Osteocyte (in vitro differentiated cells): ENCODE measurements around the gene GALNT7. TPM values are rescaled to one million over a fixed set of nuclear protein-coding genes. Genes with fewer than 3 reads are reported as not detected.

ENCODE experiments used
- DNase-seq: peaks from one replicate; pipeline ENCODE4 v3.0.0; 2021; ENCODE audit warnings: mixed read lengths; ENCODE audit not compliant: unreplicated experiment; ENCODE audit errors: extremely low spot score
- H3K27ac Mint-ChIP-seq: one replicate; pipeline ENCODE4 v1.8.0; 2021; ENCODE audit warnings: mild to moderate bottlenecking, mixed read lengths; ENCODE audit not compliant: unreplicated experiment
- H3K27me3 Mint-ChIP-seq: one replicate; pipeline ENCODE4 v1.8.0; 2021; ENCODE audit warnings: mixed read lengths; ENCODE audit not compliant: unreplicated experiment
- H3K36me3 Mint-ChIP-seq: one replicate; pipeline ENCODE4 v1.8.0; 2021; ENCODE audit warnings: mixed read lengths; ENCODE audit not compliant: unreplicated experiment
- H3K4me1 Mint-ChIP-seq: one replicate; pipeline ENCODE4 v1.8.0; 2021; ENCODE audit warnings: mixed read lengths; ENCODE audit not compliant: unreplicated experiment
- H3K4me3 Mint-ChIP-seq: one replicate; pipeline ENCODE4 v1.8.0; 2021; ENCODE audit warnings: mild to moderate bottlenecking, moderate library complexity, mixed read lengths; ENCODE audit not compliant: unreplicated experiment
- H3K9me3 Mint-ChIP-seq: one replicate; pipeline ENCODE4 v1.8.0; 2021; ENCODE audit warnings: mixed read lengths; ENCODE audit not compliant: unreplicated experiment
- total RNA-seq: library from RNA; stranded (reverse); gene quantifications from 2 replicates; pipeline ENCODE4 v1.2.1, GENCODE V29; 2021
- TF ChIP-seq, protein P1 (sequence below): fragments of 200-600 bp; sonication (generic); IDR thresholded peaks from 2 replicates; pipeline ENCODE4 v1.5.0; 2021; ENCODE audit warnings: antibody characterized with exemption, mild to moderate bottlenecking, moderate library complexity

GALNT7 gene
- total RNA-seq, 1 donor from 2014 or later = 38.5 TPM

DNA sequence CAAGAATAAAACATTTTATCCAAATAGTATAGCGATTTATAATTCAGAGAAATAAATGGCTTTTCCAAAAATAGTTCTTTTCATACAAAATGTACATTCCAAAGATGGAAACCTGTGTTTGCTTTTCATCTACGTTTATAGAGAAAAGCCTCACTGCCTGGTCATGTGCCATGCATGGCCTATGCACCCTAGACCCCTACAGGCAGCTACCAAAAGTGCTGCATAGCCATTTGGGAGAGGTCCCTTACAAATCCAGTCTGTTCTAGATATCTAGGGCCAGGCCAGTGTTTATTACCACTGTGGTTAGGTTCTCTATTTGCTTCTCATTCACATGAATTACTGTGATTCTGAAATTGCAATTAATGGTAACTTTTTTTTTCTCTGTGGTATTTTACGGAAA is 148.4 kb downstream of the GALNT7 start:
- Mint-ChIP-seq H3K36me3 (peaks cover 6% of the 10 kb centered on the region), H3K27me3 (no peaks in the 10 kb centered on the region), H3K4me1 (no peaks in the 10 kb centered on the region), H3K9me3 (no peaks in the 10 kb centered on the region), H3K4me3 (no peak overlapping the region), H3K27ac (no peak overlapping the region)
- TF ChIP-seq, protein P1, sequence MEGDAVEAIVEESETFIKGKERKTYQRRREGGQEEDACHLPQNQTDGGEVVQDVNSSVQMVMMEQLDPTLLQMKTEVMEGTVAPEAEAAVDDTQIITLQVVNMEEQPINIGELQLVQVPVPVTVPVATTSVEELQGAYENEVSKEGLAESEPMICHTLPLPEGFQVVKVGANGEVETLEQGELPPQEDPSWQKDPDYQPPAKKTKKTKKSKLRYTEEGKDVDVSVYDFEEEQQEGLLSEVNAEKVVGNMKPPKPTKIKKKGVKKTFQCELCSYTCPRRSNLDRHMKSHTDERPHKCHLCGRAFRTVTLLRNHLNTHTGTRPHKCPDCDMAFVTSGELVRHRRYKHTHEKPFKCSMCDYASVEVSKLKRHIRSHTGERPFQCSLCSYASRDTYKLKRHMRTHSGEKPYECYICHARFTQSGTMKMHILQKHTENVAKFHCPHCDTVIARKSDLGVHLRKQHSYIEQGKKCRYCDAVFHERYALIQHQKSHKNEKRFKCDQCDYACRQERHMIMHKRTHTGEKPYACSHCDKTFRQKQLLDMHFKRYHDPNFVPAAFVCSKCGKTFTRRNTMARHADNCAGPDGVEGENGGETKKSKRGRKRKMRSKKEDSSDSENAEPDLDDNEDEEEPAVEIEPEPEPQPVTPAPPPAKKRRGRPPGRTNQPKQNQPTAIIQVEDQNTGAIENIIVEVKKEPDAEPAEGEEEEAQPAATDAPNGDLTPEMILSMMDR = no peak
- DNase-seq = no peak

DNA sequence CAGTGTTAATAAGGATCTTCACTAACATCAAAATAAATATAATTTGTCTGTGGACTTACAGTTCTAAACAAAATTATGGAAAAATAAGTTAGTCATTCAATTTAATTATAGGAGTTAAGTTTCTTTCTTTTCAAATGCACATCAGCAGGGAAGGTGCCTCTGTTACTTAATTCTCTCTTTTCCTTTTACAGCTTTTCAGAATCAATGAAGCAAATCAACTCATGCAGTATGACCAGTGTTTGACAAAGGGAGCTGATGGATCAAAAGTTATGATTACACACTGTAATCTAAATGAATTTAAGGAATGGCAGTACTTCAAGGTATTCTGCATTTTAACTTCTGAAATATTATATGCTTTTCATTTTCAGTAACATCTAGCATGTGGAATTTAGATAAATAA is 149.6 kb downstream of the GALNT7 start:
- no peak overlapping the region for H3K4me3 Mint-ChIP-seq
- peaks cover 6% of the 10 kb centered on the region for H3K36me3 Mint-ChIP-seq
- no peaks in the 10 kb centered on the region for H3K27me3 Mint-ChIP-seq
- no peaks in the 10 kb centered on the region for H3K9me3 Mint-ChIP-seq
- H3K27ac Mint-ChIP-seq = no peak overlapping the region
- no peaks in the 10 kb centered on the region for H3K4me1 Mint-ChIP-seq
- TF ChIP-seq, protein P1 = no peak
- DNase-seq = no peak

GRCh38 chr4:173318648-173319211 is 150.1 kb downstream of the GALNT7 start:
- no peaks in the 10 kb centered on the region for H3K27me3 Mint-ChIP-seq
- no peak for DNase-seq
- TF ChIP-seq, protein P1 = peak; percentile 55
- H3K36me3 Mint-ChIP-seq = peaks cover 6% of the 10 kb centered on the region
- no peak overlapping the region for H3K4me3 Mint-ChIP-seq
- no peaks in the 10 kb centered on the region for H3K9me3 Mint-ChIP-seq
- no peaks in the 10 kb centered on the region for H3K4me1 Mint-ChIP-seq
- H3K27ac Mint-ChIP-seq = no peak overlapping the region

- H3K27ac Mint-ChIP-seq = no peak overlapping the region
Observed at GRCh38 chr4:173319696-173320095, 151.1 kb downstream of the GALNT7 start.

GRCh38 chr4:173325007-173325736 is 156.6 kb downstream of the GALNT7 start:
- H3K27ac Mint-ChIP-seq = no peak overlapping the region

More at GRCh38 chr4:173319696-173320095, 151.1 kb downstream of the GALNT7 start:
- Mint-ChIP-seq H3K4me3 (no peak overlapping the region), H3K27me3 (no peaks in the 10 kb centered on the region), H3K9me3 (no peaks in the 10 kb centered on the region), H3K4me1 (no peaks in the 10 kb centered on the region), H3K36me3 (peaks cover 6% of the 10 kb centered on the region)
- DNase-seq = no peak
- TF ChIP-seq, protein P1 = no peak

More at GRCh38 chr4:173325007-173325736, 156.6 kb downstream of the GALNT7 start:
- DNase-seq = no peak
- Mint-ChIP-seq H3K4me1 (peaks cover 6% of the 10 kb centered on the region), H3K4me3 (no peak overlapping the region), H3K9me3 (no peaks in the 10 kb centered on the region), H3K27me3 (no peaks in the 10 kb centered on the region), H3K36me3 (peaks cover 15% of the 10 kb centered on the region)
- TF ChIP-seq, protein P1 = no peak
